Nephron progenitor cell (in vitro differentiated cells): ENCODE data around the gene QPCT.

Experiments used
- DNase-seq: peaks from one replicate; pipeline ENCODE4 v3.0.0; 2021
- H3K27ac Mint-ChIP-seq: 2 replicates; pipeline ENCODE4 v1.8.0; 2021; ENCODE audit warnings: mild to moderate bottlenecking, moderate library complexity, mixed read lengths
- H3K27me3 Mint-ChIP-seq: 2 replicates; pipeline ENCODE4 v1.8.0; 2021; ENCODE audit warnings: mild to moderate bottlenecking, low read depth, mixed read lengths; ENCODE audit not compliant: poor library complexity
- H3K36me3 Mint-ChIP-seq: 2 replicates; pipeline ENCODE4 v1.8.0; 2021; ENCODE audit warnings: low read depth, mixed read lengths
- H3K4me1 Mint-ChIP-seq: 2 replicates; pipeline ENCODE4 v1.8.0; 2021; ENCODE audit warnings: mixed read lengths
- H3K4me3 Mint-ChIP-seq: 2 replicates; pipeline ENCODE4 v1.8.0; 2021; ENCODE audit warnings: mild to moderate bottlenecking, moderate library complexity, mixed read lengths
- H3K9me3 Mint-ChIP-seq: 2 replicates; pipeline ENCODE4 v1.8.0; 2021; ENCODE audit warnings: mild to moderate bottlenecking, moderate library complexity, mixed read lengths
- TF ChIP-seq, protein P1 (sequence below): fragments of 200-600 bp; sonication (generic); IDR thresholded peaks from 2 replicates; pipeline ENCODE4 v1.5.0; 2021; ENCODE audit warnings: antibody characterized with exemption

The QPCT gene

DNA sequence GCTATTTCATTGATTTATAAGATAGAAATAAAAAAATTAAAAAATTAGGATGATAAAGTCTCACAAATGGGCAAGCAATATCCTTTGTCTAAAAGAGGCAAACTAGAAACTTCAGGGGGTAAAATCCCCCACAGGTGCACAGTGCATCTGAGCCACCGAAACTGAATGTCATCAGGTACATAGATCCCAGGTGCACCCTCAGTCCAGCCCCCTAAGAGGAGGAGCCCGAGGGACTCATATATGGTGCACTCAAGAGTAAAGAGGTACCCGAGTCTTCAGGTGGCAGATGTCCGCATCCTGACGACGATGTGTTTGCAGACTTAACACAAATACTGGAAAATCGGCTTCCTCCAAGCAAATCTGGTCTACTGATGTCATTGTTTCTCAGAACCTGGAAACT lies 11.3 kb downstream of the QPCT start:
- H3K4me3 Mint-ChIP-seq: no peak overlapping the region
- TF ChIP-seq, protein P1, sequence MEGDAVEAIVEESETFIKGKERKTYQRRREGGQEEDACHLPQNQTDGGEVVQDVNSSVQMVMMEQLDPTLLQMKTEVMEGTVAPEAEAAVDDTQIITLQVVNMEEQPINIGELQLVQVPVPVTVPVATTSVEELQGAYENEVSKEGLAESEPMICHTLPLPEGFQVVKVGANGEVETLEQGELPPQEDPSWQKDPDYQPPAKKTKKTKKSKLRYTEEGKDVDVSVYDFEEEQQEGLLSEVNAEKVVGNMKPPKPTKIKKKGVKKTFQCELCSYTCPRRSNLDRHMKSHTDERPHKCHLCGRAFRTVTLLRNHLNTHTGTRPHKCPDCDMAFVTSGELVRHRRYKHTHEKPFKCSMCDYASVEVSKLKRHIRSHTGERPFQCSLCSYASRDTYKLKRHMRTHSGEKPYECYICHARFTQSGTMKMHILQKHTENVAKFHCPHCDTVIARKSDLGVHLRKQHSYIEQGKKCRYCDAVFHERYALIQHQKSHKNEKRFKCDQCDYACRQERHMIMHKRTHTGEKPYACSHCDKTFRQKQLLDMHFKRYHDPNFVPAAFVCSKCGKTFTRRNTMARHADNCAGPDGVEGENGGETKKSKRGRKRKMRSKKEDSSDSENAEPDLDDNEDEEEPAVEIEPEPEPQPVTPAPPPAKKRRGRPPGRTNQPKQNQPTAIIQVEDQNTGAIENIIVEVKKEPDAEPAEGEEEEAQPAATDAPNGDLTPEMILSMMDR: no peak
- no peak overlapping the region for H3K27ac Mint-ChIP-seq
- H3K36me3 Mint-ChIP-seq: no peaks in the 10 kb centered on the region
- peaks cover 2% of the 10 kb centered on the region for H3K4me1 Mint-ChIP-seq
- no peaks in the 10 kb centered on the region for H3K9me3 Mint-ChIP-seq
- DNase-seq: no peak
- peaks cover 19% of the 10 kb centered on the region for H3K27me3 Mint-ChIP-seq

DNA sequence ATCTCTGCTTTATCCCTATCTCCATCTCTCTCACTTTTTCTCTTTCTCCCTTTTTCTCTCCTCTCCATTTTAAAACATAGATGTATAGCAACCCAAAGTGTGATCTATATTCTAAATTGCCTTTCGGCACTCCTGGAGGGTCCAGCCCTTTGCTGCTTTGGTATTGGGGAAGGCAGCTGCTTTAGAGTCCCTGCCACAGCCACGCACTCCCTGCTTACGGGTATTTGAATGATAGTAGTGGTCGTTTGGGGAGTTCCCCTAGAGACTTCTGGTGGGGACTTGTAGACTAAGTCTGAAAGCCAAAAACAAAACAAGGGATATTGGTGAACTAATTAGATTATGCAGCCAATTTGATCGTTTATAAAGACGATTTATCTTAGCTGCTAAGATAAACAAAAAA lies 11.9 kb downstream of the QPCT start:
- TF ChIP-seq, protein P1: no peak
- Mint-ChIP-seq H3K9me3 (no peaks in the 10 kb centered on the region), H3K27ac (no peak overlapping the region), H3K4me3 (no peak overlapping the region), H3K36me3 (no peaks in the 10 kb centered on the region), H3K4me1 (no peaks in the 10 kb centered on the region), H3K27me3 (peaks cover 19% of the 10 kb centered on the region)
- no peak for DNase-seq

DNA sequence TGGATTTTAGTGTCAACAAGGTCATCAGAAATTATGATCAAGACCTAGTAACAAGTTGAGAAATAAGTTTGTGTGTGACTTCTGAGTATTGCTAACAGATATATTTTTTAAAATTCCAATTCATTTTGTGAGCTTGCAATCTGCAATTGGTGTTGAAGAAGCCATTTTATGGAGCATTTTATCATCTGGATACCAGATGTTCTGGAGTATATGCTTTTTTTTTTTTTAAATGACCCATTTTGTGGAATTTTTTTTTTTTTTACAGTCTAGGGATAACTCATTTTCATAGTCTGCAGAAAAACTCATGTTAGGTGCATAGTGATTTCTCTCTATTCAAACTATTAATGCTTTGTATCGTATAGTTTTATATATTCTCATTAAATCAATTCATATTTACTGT lies 12.6 kb downstream of the QPCT start:
- H3K36me3 Mint-ChIP-seq: no peaks in the 10 kb centered on the region
- TF ChIP-seq, protein P1: no peak

DNA sequence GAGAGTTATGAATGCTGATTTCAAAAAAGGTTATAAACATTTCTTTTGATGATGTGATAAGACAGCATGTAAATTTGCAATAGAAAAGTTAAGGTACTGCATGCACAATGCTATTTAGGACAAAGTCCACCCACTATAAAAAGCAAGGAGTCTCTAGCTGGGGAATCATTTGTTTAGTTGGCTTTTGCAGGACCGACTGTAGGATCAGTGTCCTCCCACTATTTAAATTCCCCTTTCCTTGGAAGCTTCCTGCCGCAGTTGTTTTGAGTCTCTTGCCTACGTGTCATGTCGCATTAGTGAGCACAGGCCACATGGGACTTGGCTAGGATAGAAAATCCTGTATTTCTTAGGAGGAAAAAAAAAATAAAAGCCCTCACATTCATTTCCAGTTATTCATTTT lies 13.1 kb downstream of the QPCT start:
- H3K27ac Mint-ChIP-seq: no peak overlapping the region
- H3K4me1 Mint-ChIP-seq: no peaks in the 10 kb centered on the region
- TF ChIP-seq, protein P1: no peak

More for the DNA sequence above, 12.6 kb downstream of the QPCT start:
- Mint-ChIP-seq H3K4me1 (no peaks in the 10 kb centered on the region), H3K4me3 (no peak overlapping the region), H3K9me3 (no peaks in the 10 kb centered on the region), H3K27ac (no peak overlapping the region), H3K27me3 (peaks cover 19% of the 10 kb centered on the region)
- DNase-seq: no peak

DNA sequence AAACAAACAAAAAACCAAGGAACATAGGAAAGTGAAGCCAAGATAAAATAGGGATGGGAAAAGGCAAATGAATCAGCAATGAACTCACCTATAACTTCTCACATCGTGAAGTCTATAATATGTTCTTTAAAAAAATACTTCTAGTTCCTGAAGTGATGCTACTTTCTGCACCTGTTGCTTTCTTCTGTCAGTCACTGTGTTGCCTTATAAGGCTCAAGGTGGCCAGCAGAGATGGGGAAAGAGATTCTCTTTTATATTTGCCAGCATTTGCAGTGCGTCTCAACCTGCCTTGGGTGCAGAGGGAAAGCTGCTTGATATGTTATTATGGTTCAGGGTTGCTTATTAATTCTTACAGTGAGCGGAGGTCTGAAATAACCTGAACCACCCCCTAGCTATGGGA lies 14.0 kb downstream of the QPCT start:
- TF ChIP-seq, protein P1: no peak
- no peak overlapping the region for H3K27ac Mint-ChIP-seq
- H3K9me3 Mint-ChIP-seq: no peaks in the 10 kb centered on the region
- H3K4me1 Mint-ChIP-seq: no peaks in the 10 kb centered on the region
- DNase-seq: no peak
- no peak overlapping the region for H3K4me3 Mint-ChIP-seq
- no peaks in the 10 kb centered on the region for H3K36me3 Mint-ChIP-seq
- peaks cover 18% of the 10 kb centered on the region for H3K27me3 Mint-ChIP-seq

More for the DNA sequence above, 13.1 kb downstream of the QPCT start:
- no peak for DNase-seq
- Mint-ChIP-seq H3K9me3 (no peaks in the 10 kb centered on the region), H3K27me3 (peaks cover 19% of the 10 kb centered on the region), H3K36me3 (no peaks in the 10 kb centered on the region), H3K4me3 (no peak overlapping the region)

DNA sequence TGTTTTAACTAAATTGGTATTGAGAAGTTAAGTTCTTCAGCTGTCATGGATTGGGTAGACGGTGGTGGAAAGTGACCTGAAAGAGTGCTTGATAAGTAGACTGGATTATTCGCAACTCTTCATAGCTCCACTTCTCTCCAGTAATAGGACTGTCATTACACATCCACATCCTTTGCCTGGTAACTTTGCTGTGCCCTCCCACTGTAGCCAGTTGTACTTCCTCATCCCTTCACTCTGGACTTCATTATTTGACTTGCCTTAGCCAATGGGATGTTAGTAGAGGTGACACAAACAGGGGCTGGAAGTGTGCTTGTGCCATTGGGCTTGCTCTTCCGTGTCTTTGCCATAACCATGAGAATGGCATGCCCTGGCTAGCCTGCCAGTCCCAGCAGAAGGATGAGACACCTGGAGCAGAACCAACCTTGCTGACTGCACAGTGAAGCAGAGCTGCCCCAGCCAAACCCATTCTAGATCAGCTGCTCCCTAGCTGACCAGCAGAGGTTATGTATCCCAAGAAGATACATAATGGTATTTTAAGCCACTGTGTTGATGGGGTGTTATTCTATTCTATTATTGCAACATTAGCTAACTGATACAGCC lies 16.9 kb downstream of the QPCT start:
- no peaks in the 10 kb centered on the region for H3K36me3 Mint-ChIP-seq
- H3K27me3 Mint-ChIP-seq: peaks cover 11% of the 10 kb centered on the region

More for the DNA sequence above, 16.9 kb downstream of the QPCT start:
- no peaks in the 10 kb centered on the region for H3K9me3 Mint-ChIP-seq
- no peaks in the 10 kb centered on the region for H3K4me1 Mint-ChIP-seq
- DNase-seq: no peak
- TF ChIP-seq, protein P1: no peak
- H3K27ac Mint-ChIP-seq: no peak overlapping the region
- no peak overlapping the region for H3K4me3 Mint-ChIP-seq
